H9 (cell line): Measurements from ENCODE around the gene TNRC6A. TPM values are rescaled to one million over a fixed set of nuclear protein-coding genes. Genes with fewer than 3 reads are reported as not detected.
A peak's percentile ranks its signal among the peaks of the same experiment; 100 is the strongest.

Source experiments
- DNase-seq: peaks from one replicate; pipeline ENCODE4 v3.0.0-alpha.2; 2017
- H2AFZ ChIP-seq: one replicate; pipeline ENCODE4 v1.6.1; 2013; ENCODE audit warnings: mild to moderate bottlenecking, low read length, control low read depth, moderate library complexity
- H2AK5ac ChIP-seq: 2 replicates; pipeline ENCODE4 v1.6.1; 2013; ENCODE audit warnings: low read length, control low read depth, mixed read lengths; ENCODE audit not compliant: insufficient read length
- H2BK120ac ChIP-seq: one replicate; pipeline ENCODE4 v1.6.1; 2013; ENCODE audit warnings: low read depth, mild to moderate bottlenecking, low read length, control low read depth, inconsistent platforms; ENCODE audit not compliant: poor library complexity, severe bottlenecking
- H2BK12ac ChIP-seq: 2 replicates; pipeline ENCODE4 v1.6.1; 2013; ENCODE audit warnings: low read length, control low read depth, mixed read lengths, low read depth; ENCODE audit not compliant: insufficient read length
- H2BK15ac ChIP-seq: 2 replicates; pipeline ENCODE4 v1.6.1; 2013; ENCODE audit warnings: low read depth, low read length, control low read depth
- H2BK20ac ChIP-seq: one replicate; pipeline ENCODE4 v1.6.1; 2013; ENCODE audit warnings: low read depth, mild to moderate bottlenecking, low read length, control low read depth, inconsistent platforms; ENCODE audit not compliant: poor library complexity, severe bottlenecking
- H2BK5ac ChIP-seq: 2 replicates; pipeline ENCODE4 v1.6.1; 2013; ENCODE audit warnings: low read length, control low read depth, mixed read lengths; ENCODE audit not compliant: insufficient read length
- H3K14ac ChIP-seq: 2 replicates; pipeline ENCODE4 v1.6.1; 2013; ENCODE audit warnings: low read length, control low read depth; ENCODE audit not compliant: insufficient read depth
- H3K18ac ChIP-seq: 2 replicates; pipeline ENCODE4 v1.6.1; 2013; ENCODE audit warnings: low read depth, mild to moderate bottlenecking, mixed read lengths, low read length, control low read depth; ENCODE audit not compliant: insufficient read length
- H3K23ac ChIP-seq: 2 replicates; pipeline ENCODE4 v1.6.1; 2013; ENCODE audit warnings: low read length, control low read depth, mixed read lengths, low read depth; ENCODE audit not compliant: insufficient read length
- H3K23me2 ChIP-seq: 2 replicates; pipeline ENCODE4 v1.6.1; 2013; ENCODE audit warnings: low read depth, mild to moderate bottlenecking, mixed read lengths, low read length, control low read depth; ENCODE audit not compliant: insufficient read length, poor library complexity, severe bottlenecking
- H3K27ac ChIP-seq: 2 replicates; pipeline ENCODE4 v1.5.1; 2013; ENCODE audit warnings: low read length, control low read depth, mixed read lengths, low read depth; ENCODE audit not compliant: insufficient read length
- H3K27me3 ChIP-seq: 2 replicates; pipeline ENCODE4 v1.6.1; 2013; ENCODE audit warnings: low read length, control low read depth, inconsistent platforms; ENCODE audit not compliant: insufficient read depth
- H3K4ac ChIP-seq: 2 replicates; pipeline ENCODE4 v1.6.1; 2013; ENCODE audit warnings: low read depth, mild to moderate bottlenecking, control low read depth, inconsistent platforms, low read length, moderate library complexity
- H3K4me1 ChIP-seq: 2 replicates; pipeline ENCODE4 v1.6.1; 2013; ENCODE audit warnings: low read length, control low read depth, inconsistent platforms; ENCODE audit not compliant: insufficient read depth
- H3K4me2 ChIP-seq: 2 replicates; pipeline ENCODE4 v1.6.1; 2013; ENCODE audit warnings: low read length, control low read depth, mixed read lengths; ENCODE audit not compliant: insufficient read length, insufficient read depth
- H3K56ac ChIP-seq: 2 replicates; pipeline ENCODE4 v1.6.1; 2013; ENCODE audit warnings: low read depth, mild to moderate bottlenecking, mixed read lengths, low read length, control low read depth; ENCODE audit not compliant: insufficient read length
- H3K79me1 ChIP-seq: 2 replicates; pipeline ENCODE4 v1.6.1; 2013; ENCODE audit warnings: low read depth, mild to moderate bottlenecking, moderate library complexity, low read length, control low read depth, inconsistent platforms; ENCODE audit not compliant: insufficient read depth, poor library complexity, severe bottlenecking
- H3K79me2 ChIP-seq: 2 replicates; pipeline ENCODE4 v1.6.1; 2013; ENCODE audit warnings: low read length, control low read depth, inconsistent platforms; ENCODE audit not compliant: insufficient read depth
- H3K9ac ChIP-seq: 2 replicates; pipeline ENCODE4 v1.6.1; 2013; ENCODE audit warnings: low read length, control low read depth, mixed read lengths; ENCODE audit not compliant: insufficient read length; ENCODE audit errors: extremely low read depth
- H3K9me3 ChIP-seq: one replicate; pipeline ENCODE4 v1.6.1; 2013; ENCODE audit warnings: low read depth, low read length, inconsistent platforms; ENCODE audit not compliant: control insufficient read depth
- H3T11ph ChIP-seq: one replicate; pipeline ENCODE4 v1.6.1; 2013; ENCODE audit warnings: mild to moderate bottlenecking, low read length, control low read depth, inconsistent platforms
- H4K20me1 ChIP-seq: one replicate; pipeline ENCODE4 v1.6.1; 2013; ENCODE audit not compliant: control insufficient read depth, insufficient read length, insufficient read depth
- H4K5ac ChIP-seq: 2 replicates; pipeline ENCODE4 v1.6.1; 2013; ENCODE audit warnings: low read depth, mild to moderate bottlenecking, mixed read lengths, low read length, control low read depth; ENCODE audit not compliant: insufficient read length
- H4K8ac ChIP-seq: replicated peaks from 2 replicates; pipeline ENCODE4 v1.6.1; 2013; ENCODE audit warnings: low read length, control low read depth, mixed read lengths, low read depth; ENCODE audit not compliant: insufficient read length
- H4K91ac ChIP-seq: 2 replicates; pipeline ENCODE4 v1.6.1; 2013; ENCODE audit warnings: low read depth, mild to moderate bottlenecking, moderate library complexity, mixed read lengths, low read length, control low read depth; ENCODE audit not compliant: insufficient read length
- H3K27ac Mint-ChIP-seq, 3 experiments: 2 replicates in 2 of 3; 3 replicates in 1 of 3; pipeline ENCODE4 v1.8.0; 2020 to 2021; ENCODE audit warnings: mixed read lengths in 3 of 3, mild to moderate bottlenecking in 1 of 3, moderate library complexity in 1 of 3
- H3K27me3 Mint-ChIP-seq: 2 replicates; pipeline ENCODE4 v1.8.0; 2021; ENCODE audit warnings: low read depth, mild to moderate bottlenecking, moderate library complexity, mixed read lengths
- H3K36me3 Mint-ChIP-seq, 3 experiments: 2 replicates in 2 of 3; 3 replicates in 1 of 3; pipeline ENCODE4 v1.8.0; 2020 to 2021; ENCODE audit warnings: low read depth in 3 of 3, mixed read lengths in 3 of 3; ENCODE audit not compliant: insufficient read depth in 1 of 3
- H3K4me1 Mint-ChIP-seq, 2 experiments: 2 replicates each; pipeline ENCODE4 v1.8.0; 2020; ENCODE audit warnings: mixed read lengths in 2 of 2
- H3K4me3 Mint-ChIP-seq, 2 experiments: 2 replicates in 1 of 2; 3 replicates in 1 of 2; pipeline ENCODE4 v1.8.0; 2020 to 2021; ENCODE audit warnings: mild to moderate bottlenecking in 2 of 2, mixed read lengths in 2 of 2, moderate library complexity in 1 of 2
- H3K9me3 Mint-ChIP-seq, 2 experiments: 2 replicates in 1 of 2; 3 replicates in 1 of 2; pipeline ENCODE4 v1.8.0; 2020; ENCODE audit warnings: mild to moderate bottlenecking in 2 of 2, mixed read lengths in 2 of 2, moderate library complexity in 1 of 2
- CTCF ChIP-seq: fragments of 200-600 bp; sonication (generic); conservative IDR thresholded peaks from 3 replicates; pipeline ENCODE4 v1.8.0; 2021; ENCODE audit warnings: antibody characterized with exemption, mild to moderate bottlenecking
- WGBS: extraction: QIAGEN DNeasy Blood & Tissue Kit; methylation state at CpG from one replicate; pipeline ENCODE4 v1.1.7; 2013; ENCODE audit warnings: missing lambda C conversion rate, low lambda C conversion rate, mixed read lengths; ENCODE audit not compliant: insufficient read length; ENCODE audit errors: extremely low coverage; 5-methylcytosine and 5-hydroxymethylcytosine counted together
- total RNA-seq: library from RNA; stranded (reverse); gene quantifications from 2 replicates; pipeline ENCODE4 v1.2.1, GENCODE V29; 2021

TNRC6A gene
- total RNA-seq, 1 experiment from 2014 or later, result 114 TPM

DNA sequence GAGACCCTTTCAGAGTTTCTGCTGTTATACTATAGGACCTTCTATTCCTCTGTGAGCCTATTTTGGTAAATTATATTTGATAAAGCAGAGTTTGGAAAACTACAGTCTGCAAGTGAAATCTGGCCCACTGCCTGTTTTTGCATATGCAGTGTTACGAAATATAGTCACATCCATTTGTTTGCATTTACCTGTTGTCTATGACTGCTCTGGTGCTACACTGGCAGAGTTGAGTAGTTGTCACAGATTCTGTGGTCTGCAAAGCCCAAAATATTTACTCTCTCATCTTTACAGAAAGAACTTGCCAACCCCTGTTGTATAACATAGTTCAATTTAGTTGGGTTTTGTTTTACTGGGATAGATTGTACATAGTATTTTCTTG, 42.3 kb downstream of the TNRC6A start:
- no CpG with 5 or more reads among the region's 1 CpG for WGBS
- no peak overlapping the region for H4K8ac ChIP-seq
- H2BK20ac ChIP-seq, result no peak overlapping the region
- Mint-ChIP-seq H3K36me3 (peaks cover 12 to 53% (median 48%) of the 10 kb centered on the region in 3 experiments; a peak in 6 of 7 replicates), H3K4me1 (peaks cover 22 to 28% of the 10 kb centered on the region in 2 experiments), H3K9me3 (no peaks in the 10 kb centered on the region), H3K4me3 (no peak overlapping the region), H3K27ac (peak overlapping the region in 1 of 3 experiments; percentile 17; a peak in 2 of 7 replicates), H3K27me3 (no peaks in the 10 kb centered on the region)
- H3K9ac ChIP-seq, result no peak overlapping the region
- H2BK12ac ChIP-seq, result no peak overlapping the region
- H3K14ac ChIP-seq, result no peak overlapping the region
- no peaks in the 10 kb centered on the region for H4K20me1 ChIP-seq
- no peaks in the 10 kb centered on the region for H3K4me1 ChIP-seq
- H3K23me2 ChIP-seq, result no peaks in the 10 kb centered on the region
- H2AK5ac ChIP-seq, result no peak overlapping the region
- H3K27me3 ChIP-seq, result no peaks in the 10 kb centered on the region
- H2BK15ac ChIP-seq, result no peak overlapping the region
- no peak overlapping the region for H4K91ac ChIP-seq
- no peak overlapping the region for H2BK5ac ChIP-seq
- no peak overlapping the region for H2AFZ ChIP-seq
- no peak overlapping the region for H3K23ac ChIP-seq
- H3K56ac ChIP-seq, result no peak overlapping the region
- no peak overlapping the region for H3K27ac ChIP-seq
- H3K4me2 ChIP-seq, result no peak overlapping the region
- H3K79me2 ChIP-seq, result peaks cover 17% of the 10 kb centered on the region; the same call in 1 of the 2 replicates
- H3K4ac ChIP-seq, result no peak overlapping the region
- TF ChIP-seq CTCF, result no peak
- no peak overlapping the region for H3K18ac ChIP-seq
- H3T11ph ChIP-seq, result no peak overlapping the region
- no peak overlapping the region for H4K5ac ChIP-seq
- no peaks in the 10 kb centered on the region for H3K9me3 ChIP-seq
- no peak for DNase-seq
- peaks cover 2% of the 10 kb centered on the region for H3K79me1 ChIP-seq
- no peak overlapping the region for H2BK120ac ChIP-seq
